HCT116 (cell line): ENCODE results near the gene SPR. TPM values are rescaled to one million over a fixed set of nuclear protein-coding genes. Genes with fewer than 3 reads are reported as not detected.

Source experiments
- ATAC-seq: fragments of 200-7000 bp; cut with Tn5 transposase; 2 replicates; pipeline ENCODE4 v1.9.1; 2020; ENCODE audit warnings: mild to moderate bottlenecking, moderate library complexity
- BruUV-seq: library from RNA; stranded (reverse); fragments of 400-500 nt; replicated peaks from 2 replicates; lab custom pipeline; 2021; lab: Mats Ljungman, UMichigan
- CTCF ChIA-PET: fragments of 300-600 bp; sonication (Branson Sonifier 250); formaldehyde crosslinking; loops from one replicate; lab custom pipeline; 2021; ENCODE audit warnings: antibody characterized with exemption; lab: Charles Lee
- POLR2A ChIA-PET: fragments of 300-600, 350-600 bp; sonication (Branson Sonifier 250); formaldehyde crosslinking; loops from one replicate; lab custom pipeline; 2021; ENCODE audit warnings: antibody characterized with exemption; lab: Charles Lee
- RAD21 ChIA-PET, 2 experiments: fragments of 300-600 bp; sonication (Branson Sonifier 250); formaldehyde crosslinking; loops; one replicate each; lab custom pipeline; 2023; ENCODE audit warnings: low total read pairs in 2 of 2; ENCODE audit not compliant: uncharacterized antibody in 2 of 2, unreplicated experiment in 2 of 2, low non-redundant PET in 1 of 2; lab: Charles Lee
- DNase-seq: peaks from one replicate; pipeline ENCODE4 v3.0.0-alpha.2; 2010; ENCODE audit warnings: low read depth, low spot score
- H2AFZ ChIP-seq: fragments of 200-600 bp; shearing (Covaris generic), sonication (generic); 2 replicates; pipeline ENCODE4 v1.6.1; 2017; ENCODE audit warnings: low read depth, mixed run types, mixed read lengths, antibody characterized with exemption, low read length; ENCODE audit not compliant: poor library complexity, severe bottlenecking
- H3K27ac ChIP-seq: 2 replicates; pipeline ENCODE4 v1.5.1; 2012; ENCODE audit warnings: low read depth, low read length
- H3K27me3 ChIP-seq: fragments of 200-600 bp; sonication (generic); 2 replicates; pipeline ENCODE4 v1.6.1; 2016; ENCODE audit warnings: mixed run types, low read length, mixed read lengths; ENCODE audit not compliant: insufficient read depth
- H3K36me3 ChIP-seq, 2 experiments: fragments of 200-500 bp in 1 of 2; fragments of 200-600 bp in 1 of 2; sonication (Bioruptor generic) in 1 of 2; sonication (generic) in 1 of 2; 2 replicates each; pipeline versions ENCODE4 v1.5.1 to v1.6.1; 2014 to 2016; ENCODE audit warnings: low read length in 2 of 2, inconsistent platforms in 1 of 2, mixed read lengths in 1 of 2, mixed run types in 1 of 2; ENCODE audit not compliant: insufficient read depth in 2 of 2, control insufficient read depth in 1 of 2
- H3K4me1 ChIP-seq, 2 experiments: fragments of 200-600 bp in 1 of 2; sonication (generic) in 1 of 2; 2 replicates each; pipeline versions ENCODE4 v1.5.1 to v1.6.1; 2012 to 2017; ENCODE audit warnings: low read length in 2 of 2, inconsistent platforms in 1 of 2, mild to moderate bottlenecking in 1 of 2, mixed read lengths in 1 of 2, mixed run types in 1 of 2, moderate library complexity in 1 of 2; ENCODE audit not compliant: insufficient read depth in 2 of 2, control insufficient read depth in 1 of 2
- H3K4me2 ChIP-seq: fragments of 200-600 bp; sonication (generic); 2 replicates; pipeline ENCODE4 v1.6.1; 2017; ENCODE audit warnings: mixed run types, low read length, mixed read lengths
- H3K4me3 ChIP-seq, 2 experiments: fragments of 200-600 bp in 1 of 2; sonication (generic) in 1 of 2; replicated peaks in 1 of 2; 2 replicates each; pipeline ENCODE4 v1.5.1; 2011 to 2016; ENCODE audit warnings: low read length in 2 of 2, control low read depth in 1 of 2, low read depth in 1 of 2, mild to moderate bottlenecking in 1 of 2, mixed read lengths in 1 of 2, mixed run types in 1 of 2
- H3K79me2 ChIP-seq: fragments of 200-600 bp; sonication (generic); 2 replicates; pipeline ENCODE4 v1.6.1; 2017; ENCODE audit warnings: mild to moderate bottlenecking, mixed run types, low read length, moderate library complexity, mixed read lengths; ENCODE audit not compliant: insufficient read depth
- H3K9ac ChIP-seq: fragments of 200-600 bp; sonication (generic); 2 replicates; pipeline ENCODE4 v1.6.1; 2016; ENCODE audit warnings: low read length, mixed read lengths
- H3K9me2 ChIP-seq: fragments of 200-600 bp; sonication (generic), shearing (Covaris generic); 2 replicates; pipeline ENCODE4 v1.6.1; 2017; ENCODE audit warnings: mixed run types, mild to moderate bottlenecking, moderate library complexity; ENCODE audit not compliant: insufficient read depth
- H3K9me3 ChIP-seq, 2 experiments: fragments of 200-500 bp in 1 of 2; fragments of 200-600 bp in 1 of 2; sonication (Bioruptor generic) in 1 of 2; sonication (generic) in 1 of 2; 2 replicates each; pipeline ENCODE4 v1.6.1; 2014 to 2017; ENCODE audit warnings: low read length in 2 of 2, mixed read lengths in 2 of 2, inconsistent platforms in 1 of 2, low read depth in 1 of 2, mild to moderate bottlenecking in 1 of 2, mixed run types in 1 of 2, moderate library complexity in 1 of 2; ENCODE audit not compliant: control insufficient read depth in 1 of 2, insufficient read depth in 1 of 2
- H4K20me1 ChIP-seq: fragments of 200-600 bp; sonication (generic), shearing (Covaris generic); 2 replicates; pipeline ENCODE4 v1.6.1; 2017; ENCODE audit warnings: mixed run types, mild to moderate bottlenecking, moderate library complexity; ENCODE audit not compliant: insufficient read depth
- CBX3 ChIP-seq: IDR thresholded peaks from 2 replicates; pipeline ENCODE4 v1.6.1; 2012; ENCODE audit warnings: low read depth
- CEBPB ChIP-seq: IDR thresholded peaks from 2 replicates; pipeline ENCODE4 v1.6.1; 2012; ENCODE audit warnings: low read depth
- EGR1 ChIP-seq: IDR thresholded peaks from 2 replicates; pipeline ENCODE4 v1.6.1; 2012; ENCODE audit warnings: low read depth
- ELF1 ChIP-seq: IDR thresholded peaks from 2 replicates; pipeline ENCODE4 v1.6.1; 2012; ENCODE audit warnings: low read depth, borderline replicate concordance
- EZH2 ChIP-seq: fragments of 200-600 bp; sonication (generic); IDR thresholded peaks from 2 replicates; pipeline ENCODE4 v1.6.1; 2017; ENCODE audit warnings: antibody characterized with exemption, mixed run types
- JUND ChIP-seq: IDR thresholded peaks from 2 replicates; pipeline ENCODE4 v1.6.1; 2012
- POLR2AphosphoS5 ChIP-seq: IDR thresholded peaks from 2 replicates; pipeline ENCODE4 v1.6.1; 2011; ENCODE audit warnings: mild to moderate bottlenecking, low read depth, low read length, moderate library complexity
- RAD21 ChIP-seq: IDR thresholded peaks from 2 replicates; pipeline ENCODE4 v1.6.1; 2012; ENCODE audit warnings: low read depth, mild to moderate bottlenecking
- SIN3A ChIP-seq: IDR thresholded peaks from 2 replicates; pipeline ENCODE4 v1.6.1; 2012; ENCODE audit warnings: low read depth
- SP1 ChIP-seq: IDR thresholded peaks from 2 replicates; pipeline ENCODE4 v1.6.1; 2012; ENCODE audit warnings: low read depth
- SRF ChIP-seq: IDR thresholded peaks from 2 replicates; pipeline ENCODE4 v1.6.1; 2012; ENCODE audit warnings: low read depth
- TCF7L2 ChIP-seq: IDR thresholded peaks from 2 replicates; pipeline ENCODE4 v1.7.0; 2011; ENCODE audit warnings: borderline replicate concordance, inconsistent platforms; ENCODE audit not compliant: insufficient read depth, insufficient read length; ENCODE audit errors: extremely low read depth
- YY1 ChIP-seq: IDR thresholded peaks from 2 replicates; pipeline ENCODE4 v1.6.1; 2011; ENCODE audit warnings: low read length, low read depth, moderate library complexity, mild to moderate bottlenecking; ENCODE audit not compliant: insufficient replicate concordance; ENCODE audit errors: extremely low read depth
- intact Hi-C: fragments of 100-400 bp; cut with micrococcal nuclease; formaldehyde crosslinking; loops from 2 replicates; pipeline ENCODE4 v1.10.0; 2022
- total RNA-seq: library from RNA; stranded (reverse); gene quantifications from one replicate; pipeline ENCODE4 v1.2.1, GENCODE V29; 2021; ENCODE audit not compliant: unreplicated experiment
- TF ChIP-seq, protein P1 (sequence below): IDR thresholded peaks from 2 replicates; pipeline ENCODE4 v1.6.1; 2012
- TF ChIP-seq, protein P2 (sequence below): IDR thresholded peaks from 2 replicates; pipeline ENCODE4 v1.6.1; 2012
- TF ChIP-seq, protein P3 (sequence below): IDR thresholded peaks from 2 replicates; pipeline ENCODE4 v1.6.1; 2012; ENCODE audit warnings: low read depth

Gene SPR
- total RNA-seq, 1 experiment from 2014 or later = 66.9 TPM

DNA sequence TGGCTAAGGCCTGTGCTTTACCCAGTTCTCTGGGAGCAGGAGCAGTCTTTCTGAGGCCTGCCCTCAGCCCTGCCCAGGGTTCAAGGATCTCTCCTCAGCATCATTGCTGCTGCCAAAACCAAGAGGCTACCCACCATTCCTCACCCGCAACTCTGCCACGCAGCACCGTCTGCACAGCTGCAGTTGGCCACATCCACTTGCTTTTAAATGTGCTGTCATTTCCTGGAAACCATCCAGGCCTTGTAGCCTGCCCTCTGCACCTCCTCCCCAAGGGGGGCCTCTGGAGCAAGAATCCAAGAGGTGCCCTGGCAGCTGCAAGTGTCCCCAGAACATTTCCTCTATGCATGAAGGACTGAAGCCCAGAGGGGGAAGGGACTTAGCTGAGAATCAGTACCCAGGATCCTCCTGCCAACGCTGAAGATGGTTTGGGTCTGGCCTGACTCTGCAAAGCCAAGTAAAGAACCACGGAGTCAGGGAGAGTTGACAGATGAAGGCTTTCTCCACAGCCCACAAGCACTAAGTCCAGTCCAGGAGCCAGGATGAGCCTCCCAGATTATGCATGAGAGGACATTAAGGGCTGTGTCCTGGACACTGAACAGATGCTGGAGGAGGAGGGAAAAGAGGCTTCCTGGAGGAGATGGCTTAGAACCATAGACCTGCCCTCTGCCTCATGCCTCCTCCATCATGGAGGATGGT lies 45.0 kb downstream of the SPR start:
- H3K9me3 ChIP-seq = no peaks in the 10 kb centered on the region
- no TSS peak for BruUV-seq
- no peaks in the 10 kb centered on the region for H4K20me1 ChIP-seq
- no peaks in the 10 kb centered on the region for H3K36me3 ChIP-seq
- H3K27me3 ChIP-seq = no peaks in the 10 kb centered on the region
- no peaks in the 10 kb centered on the region for H3K9me2 ChIP-seq
- H2AFZ ChIP-seq = no peak overlapping the region
- ChIA-PET POLR2A (no interaction called here), CTCF (interaction anchor here (1.0 to 1.2 kb wide), 2 partner anchors 39 to 225 kb away, joined by 3 to 9 read pairs; no protein-coding TSS in a partner anchor), RAD21 (interaction anchor here in 1 of 2 experiments (1.0 kb wide), 1 partner anchor 39 kb away, joined by 3 read pairs; no protein-coding TSS in a partner anchor)
- intact Hi-C loops = no loop called here
- no peak overlapping the region for H3K27ac ChIP-seq
- DNase-seq (no peak), ATAC-seq (no peak)
- H3K9ac ChIP-seq = no peak overlapping the region
- no peak for TF ChIP-seq RAD21
- no peak for TF ChIP-seq CBX3
- TF ChIP-seq, protein P1, sequence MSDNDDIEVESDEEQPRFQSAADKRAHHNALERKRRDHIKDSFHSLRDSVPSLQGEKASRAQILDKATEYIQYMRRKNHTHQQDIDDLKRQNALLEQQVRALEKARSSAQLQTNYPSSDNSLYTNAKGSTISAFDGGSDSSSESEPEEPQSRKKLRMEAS = no peak
- no peak for TF ChIP-seq YY1
- H3K4me3 ChIP-seq = no peak overlapping the region
- peaks cover 2 to 23% of the 10 kb centered on the region in 2 experiments; a peak in 2 of 4 replicates for H3K4me1 ChIP-seq
- no peaks in the 10 kb centered on the region for H3K79me2 ChIP-seq
- peak overlapping the region; percentile 22; the same call in 1 of the 2 replicates for H3K4me2 ChIP-seq

DNA sequence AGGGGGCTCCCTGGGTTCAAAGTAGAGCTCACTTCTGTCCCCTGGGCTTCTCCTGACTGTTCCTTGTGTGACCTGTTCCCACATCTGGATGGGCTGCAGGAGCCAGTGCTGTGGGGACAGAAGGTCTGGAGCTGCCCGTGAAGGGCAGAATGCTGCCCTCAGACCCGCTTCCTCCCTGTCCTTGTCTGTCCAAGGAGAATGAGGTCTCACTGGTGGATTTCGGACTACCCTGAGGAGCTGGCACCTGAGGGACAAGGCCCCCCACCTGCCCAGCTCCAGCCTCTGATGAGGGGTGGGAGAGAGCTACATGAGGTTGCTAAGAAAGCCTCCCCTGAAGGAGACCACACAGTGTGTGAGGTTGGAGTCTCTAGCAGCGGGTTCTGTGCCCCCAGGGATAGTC lies 45.6 kb downstream of the SPR start:
- CTCF ChIA-PET = interaction anchor here (1.0 to 1.2 kb wide), 2 partner anchors 40 to 224 kb away, joined by 3 to 9 read pairs; no protein-coding TSS in a partner anchor
- BruUV-seq = no TSS peak
- ATAC-seq = no peak
- no peak for TF ChIP-seq SRF
- TF ChIP-seq CBX3 = no peak
- no peak for TF ChIP-seq TCF7L2
- TF ChIP-seq, protein P1 = no peak
- no peak for TF ChIP-seq SP1
- no peak for TF ChIP-seq EZH2
- no peak for TF ChIP-seq JUND
- TF ChIP-seq POLR2AphosphoS5 = no peak
- TF ChIP-seq CEBPB = no peak
- no peak for TF ChIP-seq SIN3A
- no peak for TF ChIP-seq EGR1
- TF ChIP-seq, protein P2, sequence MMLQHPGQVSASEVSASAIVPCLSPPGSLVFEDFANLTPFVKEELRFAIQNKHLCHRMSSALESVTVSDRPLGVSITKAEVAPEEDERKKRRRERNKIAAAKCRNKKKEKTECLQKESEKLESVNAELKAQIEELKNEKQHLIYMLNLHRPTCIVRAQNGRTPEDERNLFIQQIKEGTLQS = no peak
- TF ChIP-seq ELF1 = no peak
- TF ChIP-seq, protein P3, sequence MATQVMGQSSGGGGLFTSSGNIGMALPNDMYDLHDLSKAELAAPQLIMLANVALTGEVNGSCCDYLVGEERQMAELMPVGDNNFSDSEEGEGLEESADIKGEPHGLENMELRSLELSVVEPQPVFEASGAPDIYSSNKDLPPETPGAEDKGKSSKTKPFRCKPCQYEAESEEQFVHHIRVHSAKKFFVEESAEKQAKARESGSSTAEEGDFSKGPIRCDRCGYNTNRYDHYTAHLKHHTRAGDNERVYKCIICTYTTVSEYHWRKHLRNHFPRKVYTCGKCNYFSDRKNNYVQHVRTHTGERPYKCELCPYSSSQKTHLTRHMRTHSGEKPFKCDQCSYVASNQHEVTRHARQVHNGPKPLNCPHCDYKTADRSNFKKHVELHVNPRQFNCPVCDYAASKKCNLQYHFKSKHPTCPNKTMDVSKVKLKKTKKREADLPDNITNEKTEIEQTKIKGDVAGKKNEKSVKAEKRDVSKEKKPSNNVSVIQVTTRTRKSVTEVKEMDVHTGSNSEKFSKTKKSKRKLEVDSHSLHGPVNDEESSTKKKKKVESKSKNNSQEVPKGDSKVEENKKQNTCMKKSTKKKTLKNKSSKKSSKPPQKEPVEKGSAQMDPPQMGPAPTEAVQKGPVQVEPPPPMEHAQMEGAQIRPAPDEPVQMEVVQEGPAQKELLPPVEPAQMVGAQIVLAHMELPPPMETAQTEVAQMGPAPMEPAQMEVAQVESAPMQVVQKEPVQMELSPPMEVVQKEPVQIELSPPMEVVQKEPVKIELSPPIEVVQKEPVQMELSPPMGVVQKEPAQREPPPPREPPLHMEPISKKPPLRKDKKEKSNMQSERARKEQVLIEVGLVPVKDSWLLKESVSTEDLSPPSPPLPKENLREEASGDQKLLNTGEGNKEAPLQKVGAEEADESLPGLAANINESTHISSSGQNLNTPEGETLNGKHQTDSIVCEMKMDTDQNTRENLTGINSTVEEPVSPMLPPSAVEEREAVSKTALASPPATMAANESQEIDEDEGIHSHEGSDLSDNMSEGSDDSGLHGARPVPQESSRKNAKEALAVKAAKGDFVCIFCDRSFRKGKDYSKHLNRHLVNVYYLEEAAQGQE = no peak

More for the DNA sequence above, 45.6 kb downstream of the SPR start:
- H3K4me1 ChIP-seq = peaks cover 2 to 23% of the 10 kb centered on the region in 2 experiments; a peak in 2 of 4 replicates
- no peak overlapping the region for H3K27ac ChIP-seq
- ChIA-PET POLR2A (no interaction called here), RAD21 (interaction anchor here in 1 of 2 experiments (1.0 kb wide), 1 partner anchor 39 kb away, joined by 3 read pairs; no protein-coding TSS in a partner anchor)
- no peak overlapping the region for H3K4me2 ChIP-seq
- no peak overlapping the region for H3K4me3 ChIP-seq
- no peak overlapping the region for H2AFZ ChIP-seq
- H3K79me2 ChIP-seq = no peaks in the 10 kb centered on the region
- no peak overlapping the region for H3K9ac ChIP-seq
- no peaks in the 10 kb centered on the region for H3K9me2 ChIP-seq
- DNase-seq = no peak
- no peaks in the 10 kb centered on the region for H3K27me3 ChIP-seq
- intact Hi-C loops = no loop called here
- H4K20me1 ChIP-seq = no peaks in the 10 kb centered on the region
- H3K9me3 ChIP-seq = no peaks in the 10 kb centered on the region
- H3K36me3 ChIP-seq = no peaks in the 10 kb centered on the region
